GM12873 (cell line): ENCODE data around the gene HSPG2.

Experiments
- TF ChIP-seq, protein P1 (sequence below): IDR thresholded peaks from 2 replicates; pipeline ENCODE4 v1.5.1; 2012; ENCODE audit warnings: low read depth, mild to moderate bottlenecking, moderate library complexity, low read length, control low read depth; ENCODE audit not compliant: insufficient read depth; ENCODE audit errors: missing control alignments

HSPG2 gene

DNA sequence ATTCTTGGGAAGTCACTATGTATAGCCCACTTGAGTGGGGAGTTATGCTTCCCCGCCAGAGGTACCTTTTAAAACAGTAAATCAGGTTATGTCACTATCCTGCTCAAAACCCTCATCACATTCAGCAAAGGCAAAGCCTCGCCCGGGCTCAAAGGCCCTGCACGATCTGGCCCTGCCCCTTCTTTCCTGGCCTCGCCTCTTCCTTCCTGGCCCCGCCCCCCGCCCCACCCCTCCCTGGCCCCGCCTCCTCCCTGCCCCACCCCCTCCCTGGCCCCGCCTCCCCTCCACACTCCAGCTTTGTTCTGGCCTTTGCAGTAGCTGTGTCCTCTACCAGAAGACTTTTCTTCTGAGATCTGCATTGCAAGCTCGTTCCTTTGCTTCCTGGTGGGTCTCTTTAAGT lies 118.5 kb downstream of the HSPG2 start:
- TF ChIP-seq, protein P1, sequence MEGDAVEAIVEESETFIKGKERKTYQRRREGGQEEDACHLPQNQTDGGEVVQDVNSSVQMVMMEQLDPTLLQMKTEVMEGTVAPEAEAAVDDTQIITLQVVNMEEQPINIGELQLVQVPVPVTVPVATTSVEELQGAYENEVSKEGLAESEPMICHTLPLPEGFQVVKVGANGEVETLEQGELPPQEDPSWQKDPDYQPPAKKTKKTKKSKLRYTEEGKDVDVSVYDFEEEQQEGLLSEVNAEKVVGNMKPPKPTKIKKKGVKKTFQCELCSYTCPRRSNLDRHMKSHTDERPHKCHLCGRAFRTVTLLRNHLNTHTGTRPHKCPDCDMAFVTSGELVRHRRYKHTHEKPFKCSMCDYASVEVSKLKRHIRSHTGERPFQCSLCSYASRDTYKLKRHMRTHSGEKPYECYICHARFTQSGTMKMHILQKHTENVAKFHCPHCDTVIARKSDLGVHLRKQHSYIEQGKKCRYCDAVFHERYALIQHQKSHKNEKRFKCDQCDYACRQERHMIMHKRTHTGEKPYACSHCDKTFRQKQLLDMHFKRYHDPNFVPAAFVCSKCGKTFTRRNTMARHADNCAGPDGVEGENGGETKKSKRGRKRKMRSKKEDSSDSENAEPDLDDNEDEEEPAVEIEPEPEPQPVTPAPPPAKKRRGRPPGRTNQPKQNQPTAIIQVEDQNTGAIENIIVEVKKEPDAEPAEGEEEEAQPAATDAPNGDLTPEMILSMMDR = no peak

GRCh38 chr1:21816602-21817302 lies 120.4 kb downstream of the HSPG2 start:
- TF ChIP-seq, protein P1 = no peak

GRCh38 chr1:21815724-21816321 lies 121.3 kb downstream of the HSPG2 start:
- TF ChIP-seq, protein P1 = no peak

DNA sequence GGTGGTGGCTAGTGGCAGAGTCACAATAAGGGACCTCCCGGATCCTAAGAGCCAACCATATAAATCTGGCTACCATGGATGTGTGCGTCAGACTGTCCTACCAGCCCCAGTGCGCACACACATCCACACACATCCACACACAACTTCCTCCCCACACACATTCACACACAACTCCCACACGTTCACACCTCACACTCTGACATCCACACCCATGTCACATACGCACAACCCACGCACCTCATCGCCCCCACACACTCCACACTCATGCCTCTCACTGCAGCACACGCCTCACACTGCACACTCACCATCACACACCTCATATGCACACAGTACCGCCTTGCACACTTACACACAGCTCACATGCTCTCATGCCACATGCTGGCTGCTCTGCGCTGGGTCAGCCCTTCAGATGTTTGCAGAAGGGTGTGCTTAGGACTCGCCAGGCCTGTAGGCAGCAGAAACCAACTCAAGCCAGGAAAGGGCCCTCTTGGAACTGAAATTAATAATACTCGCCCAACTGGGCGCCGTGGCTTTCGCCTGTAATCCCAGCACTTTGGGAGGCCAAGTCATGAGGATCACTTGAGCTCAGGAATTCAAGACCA lies 122.0 kb downstream of the HSPG2 start:
- TF ChIP-seq, protein P1 = no peak

GRCh38 chr1:21814241-21814918 lies 122.7 kb downstream of the HSPG2 start:
- TF ChIP-seq, protein P1 = peak; percentile 64

- TF ChIP-seq, protein P1 = no peak
Measured at GRCh38 chr1:21813542-21813941, 123.6 kb downstream of the HSPG2 start.

DNA sequence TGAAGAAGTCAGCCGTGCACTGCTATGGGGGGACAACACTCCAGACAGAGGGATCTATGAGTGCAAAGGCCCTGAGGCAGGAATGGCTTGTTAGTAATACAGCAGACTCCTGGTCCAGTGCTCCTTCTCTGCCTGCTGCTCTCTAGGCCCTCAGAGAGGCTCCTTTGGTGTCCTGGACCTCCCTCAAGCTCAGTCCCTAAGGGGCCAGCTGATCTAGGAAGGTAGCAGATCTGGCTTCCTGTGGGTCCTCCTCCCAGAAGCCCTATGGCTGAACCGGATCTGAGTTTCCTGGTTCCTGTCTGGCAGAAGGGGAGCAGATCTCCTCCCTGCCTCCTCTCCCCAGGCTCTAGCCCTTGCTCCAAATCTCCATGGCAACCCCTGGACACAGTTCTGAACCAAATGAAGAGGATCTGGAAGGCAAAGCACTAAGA lies 125.2 kb downstream of the HSPG2 start, which contains the start of gene LDLRAD2:
Gene LDLRAD2, plus strand, starts transcription at position 391 of the 431 bp plus-strand sequence. CDS start 187 bp downstream, outside the sequence.
- TF ChIP-seq, protein P1 = no peak
